Uterus (tissue), 2 donors: ENCODE measurements around the gene IER3IP1.

Source experiments
- POLR2A ChIP-seq, 2 donors: fragments of 450-650 bp; IDR thresholded peaks; one replicate each; pipeline ENCODE4 v1.6.1; 2016; ENCODE audit warnings: antibody characterized with exemption in 2 of 2, mild to moderate bottlenecking in 1 of 2, moderate library complexity in 1 of 2
- TF ChIP-seq, protein P1 (sequence below), 4 experiments: fragments of 200-600 bp in 2 of 4; fragments of 450-650 bp in 2 of 4; sonication (generic) in 2 of 4; IDR thresholded peaks; one replicate each; pipeline ENCODE4 v1.5.1; 2016 to 2019; ENCODE audit warnings: antibody characterized with exemption in 4 of 4, mild to moderate bottlenecking in 2 of 4, moderate library complexity in 1 of 4

DNA sequence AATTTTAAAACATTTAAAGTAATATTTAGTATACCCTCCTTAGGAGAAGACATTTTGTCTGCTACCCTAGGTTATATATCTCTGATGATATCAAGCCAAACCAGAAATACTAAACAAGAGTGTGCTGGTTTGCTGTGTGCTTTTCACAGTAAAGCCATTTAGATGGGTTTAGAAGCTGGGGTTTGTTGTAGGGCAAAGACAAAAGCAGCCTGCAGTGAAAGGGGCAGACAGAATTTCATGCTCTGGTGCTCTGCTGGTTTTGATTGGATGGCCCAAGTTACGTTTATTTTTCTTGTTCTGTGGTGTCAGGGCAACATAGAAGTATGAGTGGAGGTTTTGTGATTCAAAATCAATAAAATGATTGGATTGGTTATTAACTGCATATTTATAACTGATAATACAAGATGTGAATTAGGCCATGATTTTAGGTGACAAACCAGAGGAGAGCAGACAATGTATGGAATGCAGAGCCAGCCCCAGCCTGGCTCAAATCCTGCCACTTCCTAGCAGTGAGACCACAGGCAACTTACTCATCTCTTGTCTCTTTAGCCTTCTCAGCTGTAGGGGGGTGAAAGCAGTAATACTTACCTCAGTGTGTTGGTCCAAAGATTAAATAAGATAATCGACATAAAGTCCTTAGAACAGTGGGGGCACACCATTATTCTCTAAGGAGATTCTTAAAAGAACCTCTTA, 30.9 kb upstream of the IER3IP1 start:
- TF ChIP-seq, protein P1, sequence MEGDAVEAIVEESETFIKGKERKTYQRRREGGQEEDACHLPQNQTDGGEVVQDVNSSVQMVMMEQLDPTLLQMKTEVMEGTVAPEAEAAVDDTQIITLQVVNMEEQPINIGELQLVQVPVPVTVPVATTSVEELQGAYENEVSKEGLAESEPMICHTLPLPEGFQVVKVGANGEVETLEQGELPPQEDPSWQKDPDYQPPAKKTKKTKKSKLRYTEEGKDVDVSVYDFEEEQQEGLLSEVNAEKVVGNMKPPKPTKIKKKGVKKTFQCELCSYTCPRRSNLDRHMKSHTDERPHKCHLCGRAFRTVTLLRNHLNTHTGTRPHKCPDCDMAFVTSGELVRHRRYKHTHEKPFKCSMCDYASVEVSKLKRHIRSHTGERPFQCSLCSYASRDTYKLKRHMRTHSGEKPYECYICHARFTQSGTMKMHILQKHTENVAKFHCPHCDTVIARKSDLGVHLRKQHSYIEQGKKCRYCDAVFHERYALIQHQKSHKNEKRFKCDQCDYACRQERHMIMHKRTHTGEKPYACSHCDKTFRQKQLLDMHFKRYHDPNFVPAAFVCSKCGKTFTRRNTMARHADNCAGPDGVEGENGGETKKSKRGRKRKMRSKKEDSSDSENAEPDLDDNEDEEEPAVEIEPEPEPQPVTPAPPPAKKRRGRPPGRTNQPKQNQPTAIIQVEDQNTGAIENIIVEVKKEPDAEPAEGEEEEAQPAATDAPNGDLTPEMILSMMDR (IDR thresholded peaks at IDR 0.05), result no peak
- no peak for TF ChIP-seq POLR2A (IDR thresholded peaks at IDR 0.05)
